Left renal cortex interstitium (tissue), 4 donors: ENCODE data around the gene RBM5. TPM values are rescaled to one million over a fixed set of nuclear protein-coding genes. Genes with fewer than 3 reads are reported as not detected.
A peak's percentile ranks its signal among the peaks of the same experiment; 100 is the strongest.

Experiments
- DNase-seq, 4 donors: peaks; one replicate each; pipeline ENCODE4 v3.0.0-alpha.2; 2013; ENCODE audit warnings: low read depth in 4 of 4, low spot score in 2 of 4, missing footprints in 1 of 4
- polyA plus RNA-seq, 4 donors: library from polyadenylated mRNA; unstranded; fragments of 120-200 nt; gene quantifications; one replicate each; pipeline ENCODE4 v1.2.1, GENCODE V29; 2013; ENCODE audit not compliant: insufficient read length in 4 of 4

The RBM5 gene
- polyA plus RNA-seq, 4 donors: 202 to 421 (median 311) TPM

- no peak for DNase-seq
Measured at GRCh38 chr3:50158530-50159146, 69.9 kb downstream of the RBM5 start.

DNA sequence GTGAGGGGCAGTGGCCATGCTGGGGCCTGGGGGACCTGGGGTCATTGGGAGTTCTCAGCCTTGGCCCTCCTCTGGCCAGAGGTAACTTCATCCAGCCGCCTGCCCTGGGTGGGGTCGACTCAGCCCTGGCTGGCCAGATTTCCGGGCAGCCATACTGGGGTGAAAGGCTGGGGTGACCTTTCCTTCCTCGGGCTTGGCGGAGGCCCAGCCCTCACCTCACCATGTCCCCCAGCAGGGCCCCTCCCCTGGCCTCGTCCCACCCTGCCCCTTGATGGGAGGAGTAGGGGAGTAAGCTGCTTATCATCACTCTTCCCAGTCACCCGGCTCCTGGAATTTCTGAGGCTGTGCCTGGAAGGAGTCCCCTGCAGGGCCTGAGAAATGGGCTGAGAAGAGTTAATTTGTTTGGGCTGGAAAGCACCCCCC lies 71.9 kb downstream of the RBM5 start:
- no peak for DNase-seq

DNA sequence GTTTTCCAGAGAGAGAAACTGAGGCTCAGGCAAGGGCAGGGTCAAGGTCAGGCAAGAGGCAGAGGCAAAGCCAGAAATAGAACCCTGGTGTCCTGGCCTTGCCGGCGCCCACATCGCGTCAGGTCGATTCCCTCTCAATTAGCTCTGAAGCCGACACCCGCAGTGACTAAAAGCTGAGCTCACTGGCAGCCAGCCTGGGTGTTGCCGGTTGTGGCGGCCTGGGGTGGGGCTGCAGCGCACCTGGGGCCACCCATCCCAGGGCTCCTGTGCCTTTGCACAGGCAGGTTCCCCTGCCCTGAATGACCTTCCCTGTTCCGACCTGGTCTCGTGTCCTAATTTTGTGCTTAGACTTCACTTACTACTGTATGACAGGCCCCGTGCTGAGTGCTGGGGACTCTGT lies 72.6 kb downstream of the RBM5 start:
- no peak for DNase-seq

DNA sequence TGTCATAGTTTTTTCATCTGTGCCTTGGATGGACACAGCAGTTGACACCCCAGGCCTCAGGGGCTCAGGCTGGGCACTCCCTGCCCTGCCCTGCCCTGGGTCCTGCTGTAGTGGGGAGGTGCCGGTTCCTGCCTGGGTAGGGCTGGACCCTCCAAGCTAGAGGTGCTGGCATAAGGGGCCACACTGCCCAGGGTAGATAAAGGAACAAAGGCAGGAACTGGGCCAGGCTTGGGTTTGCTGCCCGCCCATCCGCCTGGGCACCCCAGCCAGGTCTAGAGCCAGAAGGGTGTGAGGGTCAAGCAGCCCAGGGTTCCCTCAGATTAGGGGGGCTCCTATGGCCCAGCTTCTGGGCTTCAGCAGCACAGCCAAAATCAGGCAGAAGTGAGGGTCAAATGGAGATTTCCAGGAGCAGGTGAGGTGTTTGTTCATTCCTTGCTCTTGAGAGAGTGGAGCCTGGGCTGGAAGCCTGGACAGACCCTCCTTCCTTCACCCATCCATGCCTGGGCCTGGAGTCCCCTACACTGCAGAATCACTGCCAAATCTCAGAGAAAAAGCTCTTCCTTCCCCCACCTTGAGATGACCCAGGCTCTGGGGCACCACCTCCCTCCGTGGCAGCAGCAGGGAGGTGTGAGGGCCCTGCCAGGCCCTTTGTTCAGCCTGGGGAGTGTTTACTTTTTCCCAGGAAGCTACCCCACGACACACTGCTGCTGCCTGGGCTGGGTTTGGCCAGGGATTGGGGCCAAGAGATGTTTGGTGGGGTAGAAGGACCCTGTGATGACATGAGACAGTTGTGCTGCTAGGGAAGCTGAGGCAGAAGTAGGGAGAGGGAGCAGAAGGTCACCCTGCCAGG lies 73.5 kb downstream of the RBM5 start:
- no peak for DNase-seq

DNA sequence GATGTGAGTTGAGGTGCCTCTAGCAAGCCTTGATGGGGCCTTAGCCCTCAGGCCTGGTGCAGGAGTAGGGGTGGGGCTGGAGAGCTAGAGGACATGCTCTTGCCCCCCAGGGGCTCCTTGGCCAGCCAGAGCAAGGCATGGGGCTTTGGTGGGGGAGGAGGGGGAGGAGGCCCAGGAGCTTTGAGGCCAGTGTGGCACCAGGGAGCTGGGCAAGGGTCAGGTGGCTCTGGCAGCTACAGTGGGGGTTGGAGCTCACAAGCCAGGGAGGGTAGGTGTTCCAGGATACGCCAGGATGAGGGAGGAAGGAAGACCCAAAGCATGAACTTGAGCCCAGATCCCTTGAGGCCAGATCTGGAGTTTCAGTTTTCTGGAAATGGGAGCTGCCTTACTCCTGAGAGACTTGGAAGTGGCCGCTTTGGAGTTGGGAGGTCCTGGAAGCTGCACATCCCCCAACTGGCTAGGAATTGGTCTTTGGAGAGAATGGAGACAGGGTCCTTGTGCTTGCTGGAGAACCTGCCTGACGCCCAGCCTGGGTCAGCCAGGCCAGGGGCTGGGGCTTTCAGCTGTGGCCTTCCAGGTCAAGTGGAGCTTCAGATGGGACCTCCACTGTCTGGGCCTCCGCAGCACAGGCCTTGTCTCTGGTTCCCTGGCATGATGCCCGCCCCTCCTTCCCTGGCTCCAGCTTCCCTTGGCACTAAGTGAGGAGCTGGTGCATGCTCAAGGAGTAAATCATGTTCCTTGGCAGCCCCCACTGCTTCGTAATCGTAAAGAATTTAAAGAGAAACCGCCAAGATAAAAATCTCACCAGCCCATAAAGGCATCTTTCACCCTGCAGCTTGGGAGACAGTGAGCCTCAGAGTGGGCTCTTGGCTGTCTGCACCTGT lies 75.1 kb downstream of the RBM5 start:
- DNase-seq: no peak

- DNase-seq: no peak
Measured at GRCh38 chr3:50164481-50164880, 75.8 kb downstream of the RBM5 start.

DNA sequence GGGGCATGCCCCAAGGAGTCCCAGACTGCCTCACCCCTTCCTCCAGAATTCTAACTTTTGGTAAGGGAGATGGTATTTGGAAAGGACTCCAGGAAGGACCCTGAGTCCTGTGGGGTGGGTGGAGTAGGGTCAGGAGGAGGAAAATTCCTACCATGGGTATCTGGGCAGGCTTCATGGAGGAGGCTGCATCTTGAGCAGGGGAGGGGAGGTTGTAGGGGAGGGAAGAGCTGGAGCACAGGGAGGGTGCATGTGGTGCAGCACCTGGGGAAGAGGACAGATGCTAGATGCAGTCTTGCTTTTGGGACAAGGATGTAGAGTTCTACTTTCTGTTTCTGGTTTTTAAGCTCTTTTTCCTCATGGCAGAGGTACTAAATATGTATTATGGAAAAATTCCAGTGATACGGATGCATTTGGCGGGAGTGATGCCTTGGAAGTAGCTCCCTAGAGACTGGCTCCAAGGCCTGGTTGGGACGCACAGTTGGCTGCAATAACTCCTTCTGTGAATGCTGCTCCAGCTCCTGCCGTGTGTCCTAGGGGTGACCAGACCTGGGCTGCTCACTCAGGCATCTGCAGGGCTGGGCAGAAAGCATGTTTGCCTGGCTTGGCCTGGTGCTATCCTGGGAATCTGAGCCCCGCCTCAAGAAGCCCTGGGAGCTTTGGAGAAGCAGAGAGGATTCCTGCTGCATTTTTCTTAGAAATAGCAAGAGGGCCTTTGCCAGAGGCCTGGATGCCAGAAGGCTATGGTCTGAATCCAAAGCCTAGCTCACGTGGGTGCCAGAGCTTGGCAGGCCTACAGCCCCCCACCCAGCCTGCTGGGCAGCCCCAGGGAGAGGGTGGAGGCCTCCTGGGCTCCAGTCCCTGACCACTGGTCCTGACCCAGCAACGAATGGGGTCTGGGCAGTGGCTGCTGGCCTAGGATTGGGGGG lies 76.5 kb downstream of the RBM5 start:
- no peak for DNase-seq

DNA sequence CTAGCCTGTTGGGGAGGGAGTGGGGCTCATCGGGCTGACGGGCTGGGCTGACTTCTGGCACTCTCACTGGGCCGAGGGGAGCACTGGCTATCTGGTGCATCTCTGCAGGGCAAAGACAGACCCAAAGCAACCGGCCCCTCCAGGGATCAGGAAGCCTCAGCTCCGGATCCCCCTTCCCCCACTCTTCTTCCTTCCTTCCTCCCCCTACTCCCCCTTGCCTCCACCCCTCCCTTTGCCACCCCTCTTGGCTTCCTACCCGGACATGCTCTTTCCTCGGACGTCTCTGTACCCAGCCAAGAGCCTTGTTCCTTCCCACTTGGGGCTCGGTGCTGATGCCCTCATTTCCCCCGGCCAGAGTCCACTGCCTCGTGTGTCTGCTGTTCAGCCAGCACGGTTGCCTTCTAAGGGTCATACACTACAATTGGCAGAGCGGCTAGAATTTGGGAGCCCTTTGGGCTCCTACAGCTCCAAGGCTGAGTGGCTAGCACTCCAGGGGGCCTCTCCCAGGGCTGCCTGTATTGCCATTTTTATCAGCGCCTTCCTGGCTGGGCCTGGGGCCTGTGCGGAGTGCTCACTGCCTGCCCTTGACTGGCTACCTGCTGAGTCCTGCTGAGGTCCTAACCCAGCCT lies 77.3 kb downstream of the RBM5 start:
- DNase-seq: no peak

DNA sequence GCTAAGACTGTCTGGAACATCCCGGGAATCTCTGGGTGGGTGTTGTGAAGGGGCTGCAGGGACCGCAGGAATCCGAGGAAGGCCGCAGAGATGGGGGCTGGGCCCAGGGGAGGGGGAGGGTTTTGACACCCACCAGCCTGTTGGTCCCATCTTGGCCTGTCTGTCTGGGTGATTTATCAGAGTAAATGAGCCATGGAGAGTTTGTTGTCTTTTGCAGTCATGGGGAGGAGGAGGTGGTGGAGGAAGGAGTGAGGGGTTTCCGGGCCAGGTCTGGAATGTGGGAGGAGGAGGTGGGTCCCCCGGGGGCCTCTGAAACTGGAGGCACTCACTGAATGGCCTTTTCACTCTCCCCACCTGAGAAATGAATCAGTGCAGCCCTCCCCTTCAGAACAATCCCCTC lies 77.9 kb downstream of the RBM5 start:
- DNase-seq: peak in 1 of 4 donors; percentile 90

DNA sequence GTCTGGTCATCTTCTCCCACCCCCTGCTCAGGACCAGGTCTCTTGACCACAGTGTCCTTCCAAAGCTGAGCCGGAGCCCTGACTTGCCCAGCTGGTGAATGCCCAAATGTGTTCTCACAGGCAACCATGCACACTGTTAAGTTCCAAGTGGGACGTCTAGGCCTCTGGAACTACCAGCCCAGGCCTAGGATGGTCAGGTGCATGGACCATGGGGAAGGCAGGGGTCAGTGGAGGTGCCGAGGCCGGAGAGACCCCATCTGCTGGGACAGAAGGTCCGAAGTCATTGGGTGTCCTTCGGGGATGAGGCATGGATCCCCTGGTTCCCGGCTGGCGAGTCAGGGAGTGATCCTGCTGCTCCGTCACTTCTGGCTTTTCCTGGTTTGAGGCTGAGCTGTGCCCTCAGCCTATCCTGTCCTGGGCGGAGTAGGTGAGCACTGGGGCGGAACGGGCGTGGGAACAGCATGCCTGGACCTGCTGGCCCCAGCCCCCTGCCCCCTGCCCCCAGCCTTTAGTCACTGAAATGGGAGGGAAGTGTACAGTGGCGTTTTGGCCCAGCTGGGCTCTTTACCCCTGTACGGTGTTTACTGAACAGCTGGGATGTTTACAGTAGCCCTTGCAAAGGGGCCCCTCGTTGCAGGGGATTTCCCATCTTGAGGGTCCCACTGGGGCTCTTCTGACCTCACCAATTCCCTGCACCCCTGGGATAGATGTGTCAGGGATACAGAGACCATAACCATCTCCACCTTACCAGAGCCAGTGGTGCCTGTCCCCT lies 78.5 kb downstream of the RBM5 start:
- DNase-seq: no peak

- no peak for DNase-seq
Measured at GRCh38 chr3:50167841-50168209, 79.1 kb downstream of the RBM5 start.

- no peak for DNase-seq
Measured at GRCh38 chr3:50168388-50168787, 79.7 kb downstream of the RBM5 start.

Other genes starting within 250 kb of the RBM5 start
- 10 to 100 TPM in 2 of 4 donors, 1 to 10 TPM in 2; 9.4 to 12.7 (median 11.1) TPM for gene TRAIP, start 232.4 kb upstream of the RBM5 start, polyA plus RNA-seq
- gene CAMKV, start 219.0 kb upstream of the RBM5 start, polyA plus RNA-seq: under 1 TPM; 0.08 to 0.43 (median 0.17) TPM
- 1 to 10 TPM; 1.4 to 2.4 (median 2.2) TPM for gene MST1R, start 185.0 kb upstream of the RBM5 start, polyA plus RNA-seq
- 1 to 10 TPM; 7.0 to 9.7 (median 8.7) TPM for gene MON1A, start 159.1 kb upstream of the RBM5 start, polyA plus RNA-seq
- gene RBM6, start 148.8 kb upstream of the RBM5 start, polyA plus RNA-seq: 100 to 1,000 TPM in 3 of 4 donors, 10 to 100 TPM in 1; 82.1 to 197 (median 145) TPM
- gene SEMA3F, start 66.4 kb downstream of the RBM5 start, polyA plus RNA-seq: 100 to 1,000 TPM in 1 of 4 donors, 10 to 100 TPM in 3; 68.6 to 101 (median 80.4) TPM
- gene GNAT1, start 102.7 kb downstream of the RBM5 start, polyA plus RNA-seq: not detected
- 1 to 10 TPM; 4.4 to 8.4 (median 7.8) TPM for gene SLC38A3, start 116.4 kb downstream of the RBM5 start, polyA plus RNA-seq
- 100 to 1,000 TPM; 176 to 232 (median 220) TPM for gene GNAI2, start 147.3 kb downstream of the RBM5 start, polyA plus RNA-seq
- gene SEMA3B, start 180.2 kb downstream of the RBM5 start, polyA plus RNA-seq: 100 to 1,000 TPM in 3 of 4 donors, 10 to 100 TPM in 1; 71.0 to 119 (median 108) TPM
- under 1 TPM; 0.25 to 0.82 (median 0.53) TPM for gene LSMEM2, start 190.2 kb downstream of the RBM5 start, polyA plus RNA-seq
- gene IFRD2, start 203.5 kb downstream of the RBM5 start, polyA plus RNA-seq: 10 to 100 TPM; 34.8 to 51.9 (median 48.5) TPM
- 1 to 10 TPM; 2.8 to 4.3 (median 3.6) TPM for gene HYAL3, start 210.5 kb downstream of the RBM5 start, polyA plus RNA-seq
- 10 to 100 TPM in 2 of 4 donors, 1 to 10 TPM in 2; 7.3 to 13.0 (median 10.3) TPM for gene NAA80, start 210.5 kb downstream of the RBM5 start, polyA plus RNA-seq
- gene HYAL1, start 214.7 kb downstream of the RBM5 start, polyA plus RNA-seq: 1 to 10 TPM; 6.4 to 7.8 (median 7.4) TPM
- gene HYAL2, start 233.8 kb downstream of the RBM5 start, polyA plus RNA-seq: 100 to 1,000 TPM in 1 of 4 donors, 10 to 100 TPM in 3; 63.2 to 101 (median 74.4) TPM
- gene TUSC2, start 239.3 kb downstream of the RBM5 start, polyA plus RNA-seq: 10 to 100 TPM; 23.8 to 32.6 (median 25.6) TPM